SK-N-SH treated with all-trans-retinoic acid at 6 μM for 48 hours (cell line): ENCODE data around the gene SEC31B.

Experiments used
- ARNTL ChIP-seq: fragments of 450-650 bp; formaldehyde crosslinking; IDR thresholded peaks from 2 replicates; pipeline ENCODE4 v1.5.0; 2020; ENCODE audit warnings: low read depth, mild to moderate bottlenecking, moderate library complexity, borderline replicate concordance
- CREB5 ChIP-seq: fragments of 250-450 bp; sonication (Bioruptor Pico); IDR thresholded peaks from 2 replicates; pipeline ENCODE4 v1.5.1; 2020; ENCODE audit warnings: low read depth, mild to moderate bottlenecking, moderate library complexity
- CSRNP3 ChIP-seq: fragments of 250-450 bp; sonication (Bioruptor Pico); IDR thresholded peaks from 2 replicates; pipeline ENCODE4 v1.5.1; 2021; ENCODE audit warnings: mild to moderate bottlenecking, moderate library complexity
- ESRRG ChIP-seq: fragments of 250-450 bp; sonication (Bioruptor Pico); IDR thresholded peaks from 2 replicates; pipeline ENCODE4 v1.6.1; 2021; ENCODE audit warnings: mild to moderate bottlenecking
- PATZ1 ChIP-seq: fragments of 250-450 bp; sonication (Bioruptor Pico); IDR thresholded peaks from 2 replicates; pipeline ENCODE4 v1.8.0; 2020; ENCODE audit warnings: mild to moderate bottlenecking, moderate library complexity, borderline replicate concordance
- RARB ChIP-seq: fragments of 250-450 bp; sonication (Bioruptor Pico); IDR thresholded peaks from 2 replicates; pipeline ENCODE4 v1.8.0; 2021; ENCODE audit warnings: mild to moderate bottlenecking, moderate library complexity
- ZC3H10 ChIP-seq: fragments of 250-450 bp; sonication (Bioruptor Pico); IDR thresholded peaks from 2 replicates; pipeline ENCODE4 v1.5.1; 2021; ENCODE audit warnings: mild to moderate bottlenecking, moderate library complexity
- ZNF70 ChIP-seq: fragments of 450-650 bp; formaldehyde crosslinking; IDR thresholded peaks from 2 replicates; pipeline ENCODE4 v1.5.0; 2020; ENCODE audit warnings: mild to moderate bottlenecking, moderate library complexity
- ZNF8 ChIP-seq: fragments of 450-650 bp; formaldehyde crosslinking; IDR thresholded peaks from 2 replicates; pipeline ENCODE4 v1.5.0; 2020; ENCODE audit warnings: mild to moderate bottlenecking, moderate library complexity

- no peak for TF ChIP-seq CREB5 (CRISPR knock-in tag)
- no peak for TF ChIP-seq ZNF8
- TF ChIP-seq ZNF70 (CRISPR knock-in tag): no peak
- no peak for TF ChIP-seq ZC3H10 (CRISPR knock-in tag)
- TF ChIP-seq PATZ1 (CRISPR knock-in tag): no peak
- TF ChIP-seq RARB (CRISPR knock-in tag): no peak
- TF ChIP-seq ESRRG: no peak
- no peak for TF ChIP-seq CSRNP3
- TF ChIP-seq ARNTL (CRISPR knock-in tag): no peak
These were observed 15.6 kb downstream of the SEC31B start for GRCh38 chr10:100504096-100504495.
